Astrocyte (in vitro differentiated cells and primary cell): ENCODE results near the gene TMCO2.

Experiments used
- CTCF ChIP-seq: IDR thresholded peaks from 2 replicates; pipeline ENCODE4 v1.5.1; 2011; ENCODE audit warnings: low read depth, mild to moderate bottlenecking, inconsistent platforms, low read length, moderate library complexity; ENCODE audit not compliant: insufficient read depth
- EZH2 ChIP-seq: IDR thresholded peaks from 2 replicates; pipeline ENCODE4 v1.6.1; 2012; ENCODE audit warnings: mild to moderate bottlenecking, low read length, inconsistent platforms; ENCODE audit not compliant: insufficient read depth

- TF ChIP-seq CTCF (no peak), EZH2 (no peak)
Measured at GRCh38 chr1:40247655-40248054, at the start of gene TMCO2.
